Right renal cortex interstitium (tissue), 3 donors: ENCODE data around the gene REC114. TPM values are rescaled to one million over a fixed set of nuclear protein-coding genes. Genes with fewer than 3 reads are reported as not detected.
A peak's percentile ranks its signal among the peaks of the same experiment; 100 is the strongest.
"Not testable (repeated sequence)": the region's sequence is repeated elsewhere in the genome, so short reads cannot be mapped to it uniquely, and the experiment has no call there.

Experiments
- DNase-seq, 3 donors: peaks; one replicate each; pipeline ENCODE4 v3.0.0-alpha.2; 2013; ENCODE audit warnings: low read depth in 3 of 3, low spot score in 2 of 3
- polyA plus RNA-seq, 3 donors: library from polyadenylated mRNA; unstranded; fragments of 120-200 nt; gene quantifications; one replicate each; pipeline ENCODE4 v1.2.1, GENCODE V29; 2013; ENCODE audit not compliant: insufficient read length in 3 of 3

Gene REC114
- polyA plus RNA-seq, 3 donors = not detected

GRCh38 chr15:73522011-73522410 lies 79.0 kb downstream of the REC114 start:
- no peak for DNase-seq

DNA sequence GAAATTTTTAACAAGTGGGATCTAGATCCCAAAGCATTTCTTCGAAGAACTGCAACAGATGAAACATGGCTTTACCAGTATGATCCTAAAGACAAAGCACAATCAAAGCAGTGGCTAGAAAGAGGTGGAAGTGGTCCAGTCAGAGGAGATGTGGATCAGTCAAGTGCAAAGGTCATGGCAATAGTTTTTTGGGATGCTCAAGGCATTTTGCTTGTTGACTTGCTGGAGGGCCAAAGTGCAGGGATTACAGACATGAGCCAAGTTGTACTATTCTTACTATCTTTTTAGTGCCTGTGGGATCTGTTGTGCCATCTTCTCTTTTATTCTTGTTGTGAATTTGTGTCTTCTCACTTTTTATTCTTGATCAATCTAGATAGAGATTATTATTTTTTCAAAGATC lies 82.0 kb downstream of the REC114 start:
- DNase-seq = no peak

GRCh38 chr15:73527598-73527997 lies 84.6 kb downstream of the REC114 start:
- DNase-seq = no peak

- no peak for DNase-seq
Observed at GRCh38 chr15:73530649-73531048, 87.7 kb downstream of the REC114 start.

GRCh38 chr15:73538123-73538522 lies 95.2 kb downstream of the REC114 start:
- DNase-seq = no peak

DNA sequence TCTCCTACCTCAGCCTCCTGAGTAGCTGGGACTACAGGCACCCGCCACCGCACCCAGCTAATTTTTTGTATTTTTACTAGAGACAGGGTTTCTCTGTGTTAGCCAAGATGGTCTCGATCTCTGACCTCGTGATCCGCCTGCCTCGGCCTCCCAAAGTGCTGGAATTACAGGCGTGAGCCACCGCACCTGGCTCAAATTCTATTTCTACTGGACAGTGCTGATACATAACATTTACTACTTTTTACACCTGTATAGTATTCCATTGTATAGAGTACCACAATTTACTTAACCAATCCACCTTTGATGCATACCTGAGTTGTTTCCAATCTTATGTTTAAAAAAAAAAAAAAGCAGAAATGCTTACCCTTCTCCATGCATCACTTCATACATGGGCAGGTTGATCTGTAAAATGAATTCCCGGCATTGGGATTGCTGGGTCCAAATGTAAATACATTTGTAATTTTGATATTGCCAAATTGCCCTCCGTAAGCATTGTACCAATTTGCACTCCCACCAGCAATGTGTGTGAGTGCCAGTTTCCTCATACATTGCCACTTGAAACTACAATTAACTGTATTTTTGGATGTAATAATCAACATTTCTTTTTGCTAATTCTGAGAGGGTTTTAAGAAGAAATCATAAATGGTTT lies 95.7 kb downstream of the REC114 start:
- DNase-seq = no peak

GRCh38 chr15:73539212-73540128 lies 96.5 kb downstream of the REC114 start:
- DNase-seq = no peak

GRCh38 chr15:73540161-73540560 lies 97.2 kb downstream of the REC114 start:
- DNase-seq = no peak

DNA sequence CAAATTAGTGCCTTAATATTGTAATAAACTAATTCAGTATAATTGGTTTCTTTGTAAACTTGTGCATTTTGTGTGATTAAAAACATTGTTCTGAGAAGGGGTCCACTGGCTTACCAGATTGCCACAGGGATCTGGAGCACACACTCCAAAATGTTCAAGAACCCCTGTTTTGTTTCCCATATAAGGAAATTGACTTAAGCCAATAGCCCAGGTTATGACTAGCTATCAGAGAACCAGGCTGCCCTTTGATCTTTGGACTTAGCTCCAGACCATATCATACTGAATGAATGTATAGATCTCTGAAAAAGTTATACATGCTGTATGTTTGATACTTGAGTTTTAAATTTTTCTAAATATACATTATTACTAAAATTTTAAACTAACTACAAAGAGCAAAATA lies 98.5 kb downstream of the REC114 start:
- DNase-seq = no peak

DNA sequence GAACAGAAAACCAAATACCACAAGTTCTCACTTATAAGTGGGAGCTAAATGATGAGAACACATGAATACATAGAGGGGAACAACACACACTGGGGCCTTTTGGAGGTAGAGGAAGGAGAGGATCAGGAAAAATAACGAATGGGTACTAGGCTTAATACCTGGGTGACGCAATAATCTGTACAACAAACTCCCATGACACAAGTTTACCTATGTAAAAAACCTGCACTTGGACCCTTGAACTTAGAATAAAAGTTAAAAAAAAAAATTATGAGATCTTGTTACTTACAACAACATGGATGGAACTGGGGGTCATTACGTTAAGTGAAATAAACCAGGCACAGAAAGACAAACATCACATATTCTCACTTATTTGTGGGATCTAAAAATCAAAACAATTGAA lies 106.0 kb downstream of the REC114 start:
- DNase-seq = not testable (repeated sequence)

DNA sequence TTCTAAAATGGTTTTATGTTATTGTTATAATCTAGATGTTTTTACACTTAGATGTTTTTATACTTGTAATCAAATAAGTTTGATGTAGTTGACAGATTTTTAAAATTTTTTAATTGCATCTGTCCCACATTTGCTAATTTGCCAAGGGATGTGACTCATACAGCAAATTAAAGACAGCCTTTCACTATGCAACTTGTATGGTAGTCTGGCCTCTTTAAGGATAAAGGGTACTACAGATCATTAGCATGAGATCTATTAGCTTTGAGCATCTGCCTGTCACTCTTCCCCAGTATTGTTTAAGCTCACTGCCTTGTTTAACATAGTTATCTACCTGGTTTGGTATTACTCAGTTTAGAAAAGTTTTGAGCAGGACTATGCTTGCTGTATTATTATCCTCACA lies 107.2 kb downstream of the REC114 start:
- DNase-seq = no peak

DNA sequence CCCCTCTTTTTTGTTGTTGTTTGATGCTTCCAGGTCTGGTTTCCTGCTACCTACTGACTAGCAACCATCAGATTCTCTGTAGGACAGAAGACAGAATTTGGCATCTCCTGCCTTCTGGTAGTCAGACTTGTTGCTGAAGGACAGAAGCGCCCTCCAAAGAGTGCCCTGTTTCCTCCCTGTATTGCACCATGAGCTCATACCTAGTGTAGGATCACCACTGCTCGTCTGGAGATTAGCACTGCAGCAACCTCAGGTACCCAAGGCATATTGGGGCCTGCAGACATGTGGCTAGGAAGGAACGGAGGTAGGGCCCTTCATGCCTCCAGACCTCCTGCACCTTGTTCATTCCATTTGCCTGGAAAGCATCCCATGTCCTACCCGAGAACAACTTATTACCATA lies 112.1 kb downstream of the REC114 start:
- no peak for DNase-seq

DNA sequence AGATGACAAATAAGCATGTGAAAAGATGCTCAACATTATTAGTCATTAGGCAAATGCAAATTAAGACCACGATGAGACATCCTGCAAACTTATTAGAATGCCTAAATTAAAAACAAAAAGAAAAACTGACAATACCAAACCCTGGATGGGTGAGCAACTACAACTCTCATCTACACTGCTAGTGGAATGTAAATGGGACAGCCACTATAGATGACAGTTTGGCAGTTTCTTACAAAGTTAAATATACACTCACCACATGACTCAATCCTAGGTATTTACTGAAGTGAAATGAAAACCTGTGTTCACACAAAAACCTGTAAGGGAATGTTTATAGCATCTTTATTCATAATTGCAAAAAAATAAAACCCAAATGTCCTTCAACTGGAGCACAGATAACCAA lies 115.6 kb downstream of the REC114 start:
- DNase-seq = no peak

DNA sequence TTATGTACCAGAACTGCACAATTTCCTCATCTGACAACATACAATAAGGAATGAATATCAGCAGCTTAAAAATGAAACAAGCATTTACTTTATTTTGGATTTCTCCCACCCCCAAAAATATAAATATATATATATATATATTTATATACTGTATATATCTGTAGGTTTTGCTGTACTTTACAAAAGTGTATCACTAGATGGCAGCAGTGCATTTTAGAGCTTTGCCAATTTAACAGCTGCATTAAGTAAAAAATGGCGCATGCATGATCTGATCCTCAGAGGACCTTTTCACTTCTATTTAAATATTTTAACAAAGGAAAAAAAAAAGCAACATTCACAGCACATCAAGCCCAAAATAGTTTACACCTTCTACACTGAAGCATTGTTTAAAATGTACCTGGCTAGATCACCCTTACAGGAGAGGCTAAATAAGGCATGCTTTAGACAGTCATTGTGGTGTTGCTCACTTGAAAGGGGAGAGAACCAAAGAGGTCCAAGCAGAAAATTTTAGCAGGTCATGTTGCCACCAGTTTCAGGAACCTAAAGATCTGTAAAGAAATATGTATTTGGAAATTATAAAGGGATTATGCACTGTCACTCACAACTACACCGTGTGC lies 117.6 kb downstream of the REC114 start:
- peak; percentile 61 to 74 (median 66) for DNase-seq

DNA sequence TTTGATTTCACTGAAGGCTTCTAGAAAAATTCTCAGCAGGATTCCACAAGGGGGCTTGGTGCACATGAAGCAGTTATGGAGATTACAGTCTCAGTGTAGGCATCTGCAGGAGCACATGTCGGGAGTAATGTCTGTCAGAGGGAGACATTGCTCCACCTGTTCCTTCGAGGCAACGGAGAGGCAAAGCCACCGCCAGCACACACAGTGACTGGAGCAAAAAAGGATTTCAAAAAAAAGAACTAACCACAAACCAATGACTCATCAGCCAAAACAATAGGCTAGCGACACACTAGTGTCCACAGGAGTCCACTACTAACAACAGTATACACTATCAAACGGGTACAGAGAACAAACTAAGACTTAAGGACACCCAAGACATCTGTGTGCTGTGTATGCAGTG lies 121.3 kb downstream of the REC114 start:
- no peak for DNase-seq

DNA sequence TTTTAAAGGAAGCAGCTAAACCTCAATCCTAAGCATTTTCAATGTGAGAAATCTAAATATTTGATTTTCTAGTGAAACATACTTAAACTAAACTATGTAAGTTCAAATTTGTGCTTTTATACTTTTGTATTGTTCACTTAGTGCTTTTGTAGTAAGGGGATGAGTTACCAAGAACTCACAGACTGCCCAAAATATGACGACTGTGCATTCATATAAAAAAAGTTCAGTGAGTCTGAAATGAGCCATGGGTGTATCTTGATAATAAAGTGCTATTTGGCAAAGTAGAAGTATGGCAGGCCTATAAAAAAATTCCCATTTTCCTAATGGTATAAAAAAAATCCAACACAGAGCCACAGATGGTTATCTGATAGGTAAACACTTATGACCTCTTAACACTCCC lies 124.1 kb downstream of the REC114 start:
- DNase-seq = no peak

DNA sequence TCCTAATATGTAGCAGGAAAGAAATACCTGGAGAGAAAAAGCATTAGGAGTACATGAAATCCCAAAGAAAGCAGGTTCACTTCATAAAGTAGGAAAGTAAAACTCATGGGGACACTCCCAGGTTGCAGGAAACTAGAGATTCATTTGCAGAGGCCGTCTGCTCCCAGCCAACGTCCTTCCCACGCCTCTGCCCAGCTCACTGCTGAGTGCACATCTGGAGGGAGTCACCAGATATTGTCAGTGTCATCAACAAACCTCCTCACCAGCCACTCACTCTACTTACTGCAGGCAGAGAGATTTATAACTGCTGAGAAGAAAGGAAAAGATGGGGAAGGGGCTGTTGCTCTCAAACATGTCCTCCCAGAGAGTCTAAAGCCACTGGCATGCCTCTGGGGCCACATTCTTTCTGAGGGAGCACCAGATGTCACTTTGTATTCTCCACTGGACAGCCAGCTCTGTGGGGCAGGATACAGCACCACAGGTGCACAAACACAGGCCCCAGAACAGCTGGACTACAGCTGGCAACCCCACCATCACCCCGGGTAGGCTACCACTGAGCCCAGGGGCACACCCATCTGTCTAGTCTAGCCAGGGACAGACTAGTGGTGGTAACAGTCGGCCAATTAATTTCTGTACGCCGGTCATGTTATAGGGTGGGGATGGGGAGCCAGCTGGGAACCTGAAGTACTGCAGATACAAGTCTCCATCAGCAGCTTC lies 125.8 kb downstream of the REC114 start:
- DNase-seq = no peak

- DNase-seq = no peak
Observed at GRCh38 chr15:73569361-73569760, 126.4 kb downstream of the REC114 start.

DNA sequence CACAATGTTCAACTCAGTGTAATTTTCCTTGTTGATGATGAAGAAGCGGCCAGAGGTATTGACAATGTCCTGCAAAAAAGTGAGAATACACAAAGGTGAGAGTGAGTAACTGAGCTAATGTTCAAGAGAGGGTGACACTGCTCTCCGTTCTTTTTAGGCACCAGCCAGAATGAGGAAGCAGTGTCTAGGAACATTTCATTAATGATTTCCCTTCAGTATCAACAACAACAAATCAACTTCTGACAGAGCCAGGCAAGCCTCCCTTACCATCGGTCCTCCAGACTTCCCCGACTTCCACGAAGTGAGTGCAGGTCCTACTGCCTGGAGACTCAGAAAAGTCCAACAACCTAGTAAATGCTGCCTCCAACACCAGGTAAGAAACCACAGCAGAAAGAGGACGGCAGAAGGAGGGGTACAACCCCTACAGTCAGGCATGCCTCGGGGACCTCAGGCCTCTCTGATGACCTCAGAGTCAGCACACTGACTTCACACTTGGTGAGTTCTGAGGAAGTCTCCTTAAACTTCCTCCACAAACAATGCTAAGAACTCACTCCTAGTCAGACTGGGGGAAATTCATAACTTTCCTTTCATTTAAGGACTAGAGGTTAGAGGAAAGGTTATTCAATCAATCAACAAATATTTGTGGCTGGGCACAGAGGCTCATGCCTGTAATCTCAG lies 127.5 kb downstream of the REC114 start:
- no peak for DNase-seq

DNA sequence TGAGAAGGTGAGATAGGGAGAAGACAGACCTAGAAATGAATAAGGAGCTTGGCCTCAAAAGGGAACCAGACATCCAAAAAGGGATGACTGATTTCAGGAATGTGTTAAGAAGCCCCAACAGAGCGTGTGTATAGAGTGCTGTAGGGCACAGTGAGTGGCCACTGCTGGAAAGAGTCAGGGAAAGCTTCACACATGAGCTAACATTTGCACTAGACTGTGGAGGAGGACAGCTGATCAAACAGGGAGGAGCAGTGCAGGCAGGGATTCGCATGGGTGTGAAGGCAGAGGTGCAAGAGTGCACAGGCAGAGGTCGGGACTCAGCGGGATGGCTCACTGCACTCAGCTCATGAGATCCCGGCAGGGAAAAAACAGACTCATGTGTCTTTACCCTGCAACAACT lies 128.4 kb downstream of the REC114 start:
- DNase-seq = peak in 2 of 3 donors; percentile 20 to 40
